Heart left ventricle (tissue), 13 donors: ENCODE data around the gene HOMER1.

Experiments used
- CTCF ChIP-seq, 12 donors: fragments of 200-600 bp; sonication (generic) in 4 of 12; IDR thresholded peaks; one replicate each; pipeline versions ENCODE4 v1.5.0 to v1.8.0; 2018 to 2022; ENCODE audit warnings: antibody characterized with exemption in 12 of 12, mild to moderate bottlenecking in 5 of 12
- POLR2A ChIP-seq, 2 donors: fragments of 450-650 bp; IDR thresholded peaks; one replicate each; pipeline ENCODE4 v1.6.1; 2017; ENCODE audit warnings: antibody characterized with exemption in 2 of 2, mild to moderate bottlenecking in 2 of 2, moderate library complexity in 2 of 2
- donor health status: ischemic (EF 13 %, LVEDD 7.1; RV severe dilation, severe dysfunction).
- donor health status: DM: no; HTN: yes; CAD: no.
- donor health status: DM: no; HTN: no; CAD: no.
- donor health status: ischemic (EF 25% LVEDD 6.9; RV normal size, moderate dysfunction).
- donor health status: ischemic (EF 25% LVEDD 5.7; RV mildly dilated, moderate dysfunction).
- donor health status: ischemic (EF 35%, LVEDD 5.7; RV mildly dilated, moderate dysfunction).
- donor health status: nonischemic (EF 11% LVEDD 7.7; RV severe dilation, severe dysfunction).
- donor health status: DM: yes; HTN: yes; CAD: no.
- donor health status: PGD.
- donor health status: ischemic (EF 29% LVEDD 5.4; RV normal size, mild dysfunction).
- donor health status: nonischemic (EF 23%, LVEDD 6.1; RV moderate dilation, normal function).

- no peak for TF ChIP-seq CTCF (IDR thresholded peaks at IDR 0.05)
- TF ChIP-seq POLR2A (IDR thresholded peaks at IDR 0.05), result no peak
Measured at GRCh38 chr5:79508794-79509193, 5.1 kb downstream of the HOMER1 start.
